Astrocyte (in vitro differentiated cells and primary cell): ENCODE measurements around the gene ANKRD40.

ENCODE experiments used
- EZH2 ChIP-seq: IDR thresholded peaks from 2 replicates; pipeline ENCODE4 v1.6.1; 2012; ENCODE audit warnings: mild to moderate bottlenecking, low read length, inconsistent platforms; ENCODE audit not compliant: insufficient read depth
- TF ChIP-seq, protein P1 (sequence below): IDR thresholded peaks from 2 replicates; pipeline ENCODE4 v1.5.1; 2011; ENCODE audit warnings: low read depth, mild to moderate bottlenecking, inconsistent platforms, low read length, moderate library complexity; ENCODE audit not compliant: insufficient read depth

DNA sequence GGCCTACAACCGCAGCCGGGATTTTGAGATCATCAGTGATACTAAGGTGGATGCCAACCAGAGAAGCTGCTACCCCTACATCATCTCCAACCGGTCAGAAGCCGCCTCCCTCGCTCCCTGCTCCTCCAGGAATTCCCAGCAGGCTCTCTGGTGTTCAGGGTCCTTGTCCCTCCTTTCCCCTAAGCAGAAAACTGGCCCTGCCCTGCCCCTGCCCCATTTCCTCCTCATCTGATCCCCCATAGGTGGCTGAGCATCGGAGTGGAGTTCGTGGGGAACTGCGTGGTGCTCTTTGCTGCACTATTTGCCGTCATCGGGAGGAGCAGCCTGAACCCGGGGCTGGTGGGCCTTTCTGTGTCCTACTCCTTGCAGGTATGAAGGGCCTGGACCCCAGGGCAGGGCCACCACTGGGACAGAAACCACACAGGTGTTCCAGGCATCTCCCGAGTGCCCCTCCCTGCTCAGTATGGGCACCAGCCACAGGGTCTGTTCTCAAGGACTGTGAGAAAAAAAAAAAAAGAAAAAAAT lies 29.8 kb downstream of the ANKRD40 start:
- TF ChIP-seq, protein P1, sequence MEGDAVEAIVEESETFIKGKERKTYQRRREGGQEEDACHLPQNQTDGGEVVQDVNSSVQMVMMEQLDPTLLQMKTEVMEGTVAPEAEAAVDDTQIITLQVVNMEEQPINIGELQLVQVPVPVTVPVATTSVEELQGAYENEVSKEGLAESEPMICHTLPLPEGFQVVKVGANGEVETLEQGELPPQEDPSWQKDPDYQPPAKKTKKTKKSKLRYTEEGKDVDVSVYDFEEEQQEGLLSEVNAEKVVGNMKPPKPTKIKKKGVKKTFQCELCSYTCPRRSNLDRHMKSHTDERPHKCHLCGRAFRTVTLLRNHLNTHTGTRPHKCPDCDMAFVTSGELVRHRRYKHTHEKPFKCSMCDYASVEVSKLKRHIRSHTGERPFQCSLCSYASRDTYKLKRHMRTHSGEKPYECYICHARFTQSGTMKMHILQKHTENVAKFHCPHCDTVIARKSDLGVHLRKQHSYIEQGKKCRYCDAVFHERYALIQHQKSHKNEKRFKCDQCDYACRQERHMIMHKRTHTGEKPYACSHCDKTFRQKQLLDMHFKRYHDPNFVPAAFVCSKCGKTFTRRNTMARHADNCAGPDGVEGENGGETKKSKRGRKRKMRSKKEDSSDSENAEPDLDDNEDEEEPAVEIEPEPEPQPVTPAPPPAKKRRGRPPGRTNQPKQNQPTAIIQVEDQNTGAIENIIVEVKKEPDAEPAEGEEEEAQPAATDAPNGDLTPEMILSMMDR = no peak
- no peak for TF ChIP-seq EZH2
